Erythroblast (primary cell): Measurements from ENCODE around the gene ZFAND6.
A peak's percentile ranks its signal among the peaks of the same experiment; 100 is the strongest.

Experiments
- GATA1 ChIP-seq: IDR thresholded peaks from 2 replicates; pipeline ENCODE4 v1.6.1; 2011; ENCODE audit warnings: low read depth, mild to moderate bottlenecking, control low read depth, low read length, moderate library complexity
- POLR2A ChIP-seq: IDR thresholded peaks from 2 replicates; pipeline ENCODE4 v1.6.1; 2011; ENCODE audit warnings: mild to moderate bottlenecking, low read length

GRCh38 chr15:80058851-80059785 lies at the start of gene ZFAND6:
- TF ChIP-seq POLR2A: peak; percentile 81
- no peak for TF ChIP-seq GATA1
